GM12801 (cell line): Measurements from ENCODE around the gene MACROD1.

Experiments used
- CTCF ChIP-seq: IDR thresholded peaks from one replicate; pipeline ENCODE4 v1.5.1; 2011; ENCODE audit warnings: control low read depth; ENCODE audit not compliant: insufficient read length; ENCODE audit errors: extremely low read depth

Gene MACROD1

GRCh38 chr11:64083398-64084080, 82.4 kb downstream of the MACROD1 start:
- TF ChIP-seq CTCF = no peak

GRCh38 chr11:64081745-64082442, 84.0 kb downstream of the MACROD1 start:
- no peak for TF ChIP-seq CTCF

- no peak for TF ChIP-seq CTCF
Observed at GRCh38 chr11:64080390-64080789, 85.5 kb downstream of the MACROD1 start.

- no peak for TF ChIP-seq CTCF
Observed at GRCh38 chr11:64078905-64079304, 87.0 kb downstream of the MACROD1 start.

GRCh38 chr11:64078284-64078683, 87.6 kb downstream of the MACROD1 start:
- TF ChIP-seq CTCF = no peak

- TF ChIP-seq CTCF = no peak
Observed at GRCh38 chr11:64077607-64078006, 88.3 kb downstream of the MACROD1 start.

- TF ChIP-seq CTCF = no peak
Observed at GRCh38 chr11:64076758-64077157, 89.2 kb downstream of the MACROD1 start.
